Adrenal gland (tissue), 12 donors: ENCODE results near the gene PLPPR4. TPM values are rescaled to one million over a fixed set of nuclear protein-coding genes. Genes with fewer than 3 reads are reported as not detected.

Experiments
- DNase-seq, 7 donors: peaks; one replicate each; pipeline ENCODE4 v3.0.0-alpha.2; 2019 to 2020
- H3K27ac ChIP-seq, 5 donors: fragments of 200-600 bp; sonication (generic) in 4 of 5; 1 replicate in 3 of 5; 2 replicates in 2 of 5; pipeline versions ENCODE4 v1.5.1 to v1.8.0; 2016 to 2020; ENCODE audit warnings: mild to moderate bottlenecking in 1 of 5
- H3K27me3 ChIP-seq: fragments of 200-600 bp; 2 replicates; pipeline ENCODE4 v1.8.0; 2021
- H3K36me3 ChIP-seq, 2 donors: fragments of 200-600 bp; replicated peaks in 1 of 2; 1 replicate in 1 of 2; 2 replicates in 1 of 2; pipeline versions ENCODE4 v1.5.1 to v1.8.0; 2018 to 2022
- H3K4me1 ChIP-seq, 2 donors: fragments of 200-600 bp; replicated peaks in 1 of 2; 1 replicate in 1 of 2; 2 replicates in 1 of 2; pipeline versions ENCODE4 v1.5.1 to v1.8.0; 2018 to 2021
- H3K4me3 ChIP-seq, 4 donors: fragments of 200-600 bp; sonication (generic) in 3 of 4; one replicate each; pipeline ENCODE4 v1.5.1; 2016 to 2018
- H3K9me3 ChIP-seq, 3 donors: fragments of 200-600 bp; sonication (generic) in 1 of 3; replicated peaks in 1 of 3; 1 replicate in 2 of 3; 2 replicates in 1 of 3; pipeline versions ENCODE4 v1.5.1 to v1.8.0; 2016 to 2021
- POLR2A ChIP-seq, 2 donors: fragments of 450-650 bp; IDR thresholded peaks; one replicate each; pipeline ENCODE4 v1.6.1; 2017; ENCODE audit warnings: antibody characterized with exemption in 2 of 2, mild to moderate bottlenecking in 2 of 2, moderate library complexity in 1 of 2
- whole genome bisulfite sequencing, 4 donors: extraction: QIAGEN DNeasy Blood & Tissue Kit in 2 of 4; methylation state at CpG; one replicate each; pipeline versions ENCODE4 v1.1.5 to v1.1.7; 2013 to 2017; 5-methylcytosine and 5-hydroxymethylcytosine counted together
- intact Hi-C, 2 donors: fragments of 100-400 bp; cut with DNase I; formaldehyde crosslinking; loops; one replicate each; pipeline versions ENCODE4 v1.14.1 to v1.15.0; 2022 to 2023
- polyA plus RNA-seq, 3 donors: library from polyadenylated mRNA; stranded (reverse); fragments of 200-250 nt in 2 of 3; fragments of 350-450 nt in 1 of 3; fragmentation: Illumina TruSeq in 1 of 3; extraction: RNeasy Lipid Tissue Mini Kit (QIAGEN cat#74804) in 1 of 3; gene quantifications; one replicate each; pipeline ENCODE4 v1.2.3, GENCODE V29; 2013 to 2014
- total RNA-seq, 9 donors: library from RNA; depleted of rRNA in 4 of 9; stranded (reverse); fragments of >200 nt in 4 of 9; fragments of 120-200 nt in 1 of 9; fragmentation: NEBNext Ultra II Directional in 1 of 9; extraction: Animal tissue kit (Norgen Biotek cat#: 25700) in 1 of 9; gene quantifications; one replicate each; pipeline versions ENCODE4 v1.1.0 to v1.2.4, GENCODE V29; 2013 to 2023
- TF ChIP-seq, protein P1 (sequence below), 6 experiments: fragments of 450-650 bp in 4 of 6; fragments of 200-600 bp in 2 of 6; sonication (generic) in 1 of 6; IDR thresholded peaks; 1 replicate in 5 of 6; 2 replicates in 1 of 6; pipeline versions ENCODE4 v1.5.1 to v1.8.0; 2016 to 2021; ENCODE audit warnings: antibody characterized with exemption in 6 of 6, mild to moderate bottlenecking in 2 of 6, moderate library complexity in 1 of 6
- donor health status: healthy with polysubstance abuse.
- donor health status: Bipolar disorder and iron deficiency.
- donor health status: DM: yes; HTN: yes; CAD: no.
- donor health status: DM: no; HTN: no; CAD: no.
- donor health status: DM: no; HTN: no; CAD: no.
- donor health status: DM: yes; HTN: yes; CAD: no.

PLPPR4 gene
- total and polyA plus RNA-seq, 12 donors, result 0.04 to 1.3 (median 0.37) TPM; not detected in 3

DNA sequence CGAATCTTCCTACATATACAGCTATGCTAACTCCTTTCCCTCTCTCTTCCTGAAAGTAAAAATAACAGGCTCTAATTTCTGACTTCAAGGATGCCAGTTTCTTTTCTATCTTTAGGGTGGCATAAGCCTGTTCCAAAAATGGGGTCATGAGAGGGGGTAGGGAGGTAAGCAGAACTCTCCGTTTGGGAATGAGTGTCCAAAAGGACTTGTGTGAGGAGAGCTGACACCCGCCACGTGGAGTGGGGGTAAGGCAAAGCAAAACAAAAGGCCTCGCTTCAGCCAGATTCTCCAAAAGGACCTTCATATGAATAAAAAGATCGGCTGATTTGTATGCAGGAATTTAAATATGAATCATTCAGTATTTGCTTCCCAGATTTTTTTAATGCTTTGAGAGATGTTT, 28.6 kb downstream of the PLPPR4 start:
- intact Hi-C loops, result no loop called here
- no peaks in the 10 kb centered on the region for H3K9me3 ChIP-seq
- no peak overlapping the region for H3K4me3 ChIP-seq
- no peaks in the 10 kb centered on the region for H3K27me3 ChIP-seq
- H3K27ac ChIP-seq, result no peak overlapping the region
- H3K36me3 ChIP-seq, result no peaks in the 10 kb centered on the region
- whole genome bisulfite sequencing, 4 donors, result 57 to 67% (median 66%) methylated on average over 6 of the region's 6 CpGs
- no peaks in the 10 kb centered on the region for H3K4me1 ChIP-seq
- TF ChIP-seq, protein P1, sequence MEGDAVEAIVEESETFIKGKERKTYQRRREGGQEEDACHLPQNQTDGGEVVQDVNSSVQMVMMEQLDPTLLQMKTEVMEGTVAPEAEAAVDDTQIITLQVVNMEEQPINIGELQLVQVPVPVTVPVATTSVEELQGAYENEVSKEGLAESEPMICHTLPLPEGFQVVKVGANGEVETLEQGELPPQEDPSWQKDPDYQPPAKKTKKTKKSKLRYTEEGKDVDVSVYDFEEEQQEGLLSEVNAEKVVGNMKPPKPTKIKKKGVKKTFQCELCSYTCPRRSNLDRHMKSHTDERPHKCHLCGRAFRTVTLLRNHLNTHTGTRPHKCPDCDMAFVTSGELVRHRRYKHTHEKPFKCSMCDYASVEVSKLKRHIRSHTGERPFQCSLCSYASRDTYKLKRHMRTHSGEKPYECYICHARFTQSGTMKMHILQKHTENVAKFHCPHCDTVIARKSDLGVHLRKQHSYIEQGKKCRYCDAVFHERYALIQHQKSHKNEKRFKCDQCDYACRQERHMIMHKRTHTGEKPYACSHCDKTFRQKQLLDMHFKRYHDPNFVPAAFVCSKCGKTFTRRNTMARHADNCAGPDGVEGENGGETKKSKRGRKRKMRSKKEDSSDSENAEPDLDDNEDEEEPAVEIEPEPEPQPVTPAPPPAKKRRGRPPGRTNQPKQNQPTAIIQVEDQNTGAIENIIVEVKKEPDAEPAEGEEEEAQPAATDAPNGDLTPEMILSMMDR (IDR thresholded peaks at IDR 0.05), result no peak
- TF ChIP-seq POLR2A (IDR thresholded peaks at IDR 0.05), result no peak
- DNase-seq, result no peak

- no peak overlapping the region for H3K27ac ChIP-seq
- H3K36me3 ChIP-seq, result no peaks in the 10 kb centered on the region
- WGBS, 4 donors, result 87 to 98% (median 94%) methylated on average over 2 of the region's 2 CpGs
- H3K4me3 ChIP-seq, result no peak overlapping the region
- no peaks in the 10 kb centered on the region for H3K27me3 ChIP-seq
- DNase-seq, result no peak
- intact Hi-C loops, result no loop called here
- H3K4me1 ChIP-seq, result no peaks in the 10 kb centered on the region
- H3K9me3 ChIP-seq, result no peaks in the 10 kb centered on the region
- TF ChIP-seq, protein P1 (IDR thresholded peaks at IDR 0.05), result no peak
- TF ChIP-seq POLR2A (IDR thresholded peaks at IDR 0.05), result no peak
Measured at GRCh38 chr1:99297923-99298322, 33.6 kb downstream of the PLPPR4 start.

DNA sequence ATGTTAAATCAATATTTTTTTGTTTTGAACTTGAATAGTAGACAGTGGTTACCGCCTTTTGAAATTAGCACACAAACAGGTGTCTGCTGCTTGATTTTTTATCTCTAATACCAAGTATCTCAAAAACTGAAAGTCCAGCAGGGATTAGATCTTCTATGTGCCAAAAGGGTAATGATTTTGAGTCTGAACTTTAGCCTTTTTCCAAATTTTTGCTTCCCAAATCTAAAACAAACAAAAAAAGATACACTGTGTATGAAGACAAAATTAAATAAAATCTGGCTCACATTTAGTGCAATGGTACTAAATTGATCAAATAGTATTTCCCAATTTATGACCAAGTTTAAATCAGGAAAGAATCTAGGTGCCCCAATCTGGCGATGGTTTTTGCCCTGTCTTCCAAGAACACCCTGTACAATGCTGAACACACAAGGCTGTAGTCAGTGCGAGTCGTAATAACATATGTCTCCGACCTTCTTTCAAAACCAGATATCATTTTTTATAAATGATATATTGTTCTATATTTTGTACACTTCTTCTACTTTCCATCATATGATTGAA, 40.5 kb downstream of the PLPPR4 start:
- intact Hi-C loops, result no loop called here
- WGBS, 4 donors, result 82 to 87% (median 85%) methylated on average over 5 of the region's 5 CpGs
- no peaks in the 10 kb centered on the region for H3K9me3 ChIP-seq

DNA sequence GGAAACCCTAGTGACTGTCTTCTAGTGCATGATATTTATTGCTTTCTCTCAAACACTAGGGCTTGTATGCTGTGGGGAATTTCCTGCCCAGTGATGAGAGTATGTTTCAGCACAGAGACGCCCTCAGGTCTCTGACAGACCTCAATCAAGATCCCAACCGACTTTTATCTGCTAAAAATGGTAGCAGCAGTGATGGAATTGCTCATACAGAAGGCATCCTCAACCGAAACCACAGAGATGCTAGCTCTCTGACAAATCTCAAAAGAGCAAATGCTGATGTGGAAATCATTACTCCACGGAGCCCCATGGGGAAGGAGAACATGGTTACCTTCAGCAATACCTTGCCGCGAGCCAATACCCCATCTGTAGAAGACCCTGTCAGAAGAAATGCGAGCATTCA, 41.3 kb downstream of the PLPPR4 start:
- Histone ChIP-seq H3K4me3 (no peak overlapping the region), H3K4me1 (no peaks in the 10 kb centered on the region), H3K9me3 (no peaks in the 10 kb centered on the region), H3K27me3 (no peaks in the 10 kb centered on the region), H3K36me3 (no peaks in the 10 kb centered on the region), H3K27ac (no peak overlapping the region)
- WGBS, 4 donors, result 77 to 82% (median 79%) methylated on average over 7 of the region's 7 CpGs
- DNase-seq, result no peak
- intact Hi-C loops, result no loop called here
- TF ChIP-seq, protein P1 (IDR thresholded peaks at IDR 0.05), result no peak
- TF ChIP-seq POLR2A (IDR thresholded peaks at IDR 0.05), result no peak

More for the DNA sequence above, 40.5 kb downstream of the PLPPR4 start:
- no peaks in the 10 kb centered on the region for H3K27me3 ChIP-seq
- H3K27ac ChIP-seq, result no peak overlapping the region
- no peak overlapping the region for H3K4me3 ChIP-seq
- no peaks in the 10 kb centered on the region for H3K36me3 ChIP-seq
- no peak for TF ChIP-seq POLR2A (IDR thresholded peaks at IDR 0.05)
- TF ChIP-seq, protein P1 (IDR thresholded peaks at IDR 0.05), result no peak
- no peak for DNase-seq
- no peaks in the 10 kb centered on the region for H3K4me1 ChIP-seq
